ENCODE data around the gene JOSD1. TPM values are rescaled to one million over a fixed set of nuclear protein-coding genes. Genes with fewer than 3 reads are reported as not detected.

Gene JOSD1
- total and polyA plus RNA-seq, 9 of the 15 experiments (the other 6 are each of a cell fraction or from before 2014, with no cell fraction given) = 8.9 to 39.1 (median 30.4) TPM

DNA sequence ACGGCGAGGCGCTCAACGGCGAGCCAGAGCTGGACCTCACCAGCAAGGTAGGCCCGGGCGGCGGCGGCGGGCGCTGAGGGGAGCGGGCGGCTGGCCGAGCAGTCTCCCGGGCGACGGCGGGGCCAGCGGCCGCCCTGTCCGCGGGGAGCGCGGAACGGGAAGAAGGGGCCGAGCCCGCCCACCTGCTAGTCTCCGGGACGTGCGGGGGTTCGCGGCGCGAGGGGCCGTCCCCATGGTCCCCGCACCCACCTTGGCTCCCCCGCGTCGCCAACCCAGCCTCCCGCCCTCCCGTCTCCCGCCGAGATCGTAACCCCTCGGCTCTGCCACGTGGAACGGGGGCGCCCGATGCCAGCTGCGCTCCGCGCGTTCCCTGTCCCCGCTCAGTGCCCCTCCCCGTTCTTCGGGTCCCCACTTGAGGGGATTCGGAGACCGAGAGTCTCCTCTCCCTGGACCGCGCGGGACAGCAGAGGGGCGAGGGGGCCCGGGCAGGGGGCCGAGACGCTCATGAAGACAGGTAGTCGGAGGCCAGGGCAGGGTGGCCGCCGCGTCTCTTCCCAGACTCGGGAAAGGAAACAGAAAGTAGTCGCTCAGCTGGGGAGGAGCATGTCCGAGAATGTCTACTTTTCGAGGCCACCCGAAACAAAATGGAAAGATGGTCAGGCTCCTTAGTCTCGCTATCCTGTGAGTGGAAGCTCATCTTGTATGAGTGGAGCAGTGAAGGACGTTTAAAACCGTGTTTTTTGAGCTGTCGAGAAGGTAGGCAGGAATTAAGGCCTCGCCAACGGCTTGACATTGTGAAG is 5.6 kb upstream of the JOSD1 start (continued):
- TF ChIP-seq, protein P1, sequence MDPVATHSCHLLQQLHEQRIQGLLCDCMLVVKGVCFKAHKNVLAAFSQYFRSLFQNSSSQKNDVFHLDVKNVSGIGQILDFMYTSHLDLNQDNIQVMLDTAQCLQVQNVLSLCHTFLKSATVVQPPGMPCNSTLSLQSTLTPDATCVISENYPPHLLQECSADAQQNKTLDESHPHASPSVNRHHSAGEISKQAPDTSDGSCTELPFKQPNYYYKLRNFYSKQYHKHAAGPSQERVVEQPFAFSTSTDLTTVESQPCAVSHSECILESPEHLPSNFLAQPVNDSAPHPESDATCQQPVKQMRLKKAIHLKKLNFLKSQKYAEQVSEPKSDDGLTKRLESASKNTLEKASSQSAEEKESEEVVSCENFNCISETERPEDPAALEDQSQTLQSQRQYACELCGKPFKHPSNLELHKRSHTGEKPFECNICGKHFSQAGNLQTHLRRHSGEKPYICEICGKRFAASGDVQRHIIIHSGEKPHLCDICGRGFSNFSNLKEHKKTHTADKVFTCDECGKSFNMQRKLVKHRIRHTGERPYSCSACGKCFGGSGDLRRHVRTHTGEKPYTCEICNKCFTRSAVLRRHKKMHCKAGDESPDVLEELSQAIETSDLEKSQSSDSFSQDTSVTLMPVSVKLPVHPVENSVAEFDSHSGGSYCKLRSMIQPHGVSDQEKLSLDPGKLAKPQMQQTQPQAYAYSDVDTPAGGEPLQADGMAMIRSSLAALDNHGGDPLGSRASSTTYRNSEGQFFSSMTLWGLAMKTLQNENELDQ (CRISPR knock-in tag; IDR thresholded peaks at IDR 0.05; ENCODE audit: borderline replicate concordance) = no peak
- TF ChIP-seq NFXL1 (CRISPR knock-in tag; IDR thresholded peaks at IDR 0.05) (no peak), MYC (IDR thresholded peaks at IDR 0.05; ENCODE audit: low read depth, low read length) (peak; percentile 27; the same call in 1 of the 2 replicates), MYC (CRISPR knock-in tag; IDR thresholded peaks at IDR 0.05; ENCODE audit: borderline replicate concordance, low read depth) (no peak), RBFOX2 (IDR thresholded peaks at IDR 0.05; ENCODE audit: low read depth, low read length) (peak; percentile 75), C11orf30 (IDR thresholded peaks at IDR 0.05; ENCODE audit: low read depth) (no peak), SUPT5H (IDR thresholded peaks at IDR 0.05) (0 out of 2 replicates have a peak, but pooled peaks have one; percentile 11), POLR2G (IDR thresholded peaks at IDR 0.05; ENCODE audit: low read depth, low read length) (peak; percentile 57), GTF2F1 (IDR thresholded peaks at IDR 0.05; ENCODE audit: low read depth, low read length) (no peak)
- TF ChIP-seq, protein P2, sequence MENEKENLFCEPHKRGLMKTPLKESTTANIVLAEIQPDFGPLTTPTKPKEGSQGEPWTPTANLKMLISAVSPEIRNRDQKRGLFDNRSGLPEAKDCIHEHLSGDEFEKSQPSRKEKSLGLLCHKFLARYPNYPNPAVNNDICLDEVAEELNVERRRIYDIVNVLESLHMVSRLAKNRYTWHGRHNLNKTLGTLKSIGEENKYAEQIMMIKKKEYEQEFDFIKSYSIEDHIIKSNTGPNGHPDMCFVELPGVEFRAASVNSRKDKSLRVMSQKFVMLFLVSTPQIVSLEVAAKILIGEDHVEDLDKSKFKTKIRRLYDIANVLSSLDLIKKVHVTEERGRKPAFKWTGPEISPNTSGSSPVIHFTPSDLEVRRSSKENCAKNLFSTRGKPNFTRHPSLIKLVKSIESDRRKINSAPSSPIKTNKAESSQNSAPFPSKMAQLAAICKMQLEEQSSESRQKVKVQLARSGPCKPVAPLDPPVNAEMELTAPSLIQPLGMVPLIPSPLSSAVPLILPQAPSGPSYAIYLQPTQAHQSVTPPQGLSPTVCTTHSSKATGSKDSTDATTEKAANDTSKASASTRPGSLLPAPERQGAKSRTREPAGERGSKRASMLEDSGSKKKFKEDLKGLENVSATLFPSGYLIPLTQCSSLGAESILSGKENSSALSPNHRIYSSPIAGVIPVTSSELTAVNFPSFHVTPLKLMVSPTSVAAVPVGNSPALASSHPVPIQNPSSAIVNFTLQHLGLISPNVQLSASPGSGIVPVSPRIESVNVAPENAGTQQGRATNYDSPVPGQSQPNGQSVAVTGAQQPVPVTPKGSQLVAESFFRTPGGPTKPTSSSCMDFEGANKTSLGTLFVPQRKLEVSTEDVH (IDR thresholded peaks at IDR 0.05; ENCODE audit: low read depth, partially characterized antibody) = no peak
- TF ChIP-seq, protein P3, sequence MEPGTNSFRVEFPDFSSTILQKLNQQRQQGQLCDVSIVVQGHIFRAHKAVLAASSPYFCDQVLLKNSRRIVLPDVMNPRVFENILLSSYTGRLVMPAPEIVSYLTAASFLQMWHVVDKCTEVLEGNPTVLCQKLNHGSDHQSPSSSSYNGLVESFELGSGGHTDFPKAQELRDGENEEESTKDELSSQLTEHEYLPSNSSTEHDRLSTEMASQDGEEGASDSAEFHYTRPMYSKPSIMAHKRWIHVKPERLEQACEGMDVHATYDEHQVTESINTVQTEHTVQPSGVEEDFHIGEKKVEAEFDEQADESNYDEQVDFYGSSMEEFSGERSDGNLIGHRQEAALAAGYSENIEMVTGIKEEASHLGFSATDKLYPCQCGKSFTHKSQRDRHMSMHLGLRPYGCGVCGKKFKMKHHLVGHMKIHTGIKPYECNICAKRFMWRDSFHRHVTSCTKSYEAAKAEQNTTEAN (CRISPR knock-in tag; IDR thresholded peaks at IDR 0.05) = no peak
- TF ChIP-seq, protein P4, sequence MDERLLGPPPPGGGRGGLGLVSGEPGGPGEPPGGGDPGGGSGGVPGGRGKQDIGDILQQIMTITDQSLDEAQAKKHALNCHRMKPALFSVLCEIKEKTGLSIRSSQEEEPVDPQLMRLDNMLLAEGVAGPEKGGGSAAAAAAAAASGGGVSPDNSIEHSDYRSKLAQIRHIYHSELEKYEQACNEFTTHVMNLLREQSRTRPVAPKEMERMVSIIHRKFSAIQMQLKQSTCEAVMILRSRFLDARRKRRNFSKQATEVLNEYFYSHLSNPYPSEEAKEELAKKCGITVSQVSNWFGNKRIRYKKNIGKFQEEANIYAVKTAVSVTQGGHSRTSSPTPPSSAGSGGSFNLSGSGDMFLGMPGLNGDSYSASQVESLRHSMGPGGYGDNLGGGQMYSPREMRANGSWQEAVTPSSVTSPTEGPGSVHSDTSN (CRISPR knock-in tag; IDR thresholded peaks at IDR 0.05; ENCODE audit: low read depth) = no peak
- TF ChIP-seq, protein P4 (tag; conservative IDR thresholded peaks at IDR 0.05; ENCODE audit: low read depth) = no peak
- TF ChIP-seq, protein P5, sequence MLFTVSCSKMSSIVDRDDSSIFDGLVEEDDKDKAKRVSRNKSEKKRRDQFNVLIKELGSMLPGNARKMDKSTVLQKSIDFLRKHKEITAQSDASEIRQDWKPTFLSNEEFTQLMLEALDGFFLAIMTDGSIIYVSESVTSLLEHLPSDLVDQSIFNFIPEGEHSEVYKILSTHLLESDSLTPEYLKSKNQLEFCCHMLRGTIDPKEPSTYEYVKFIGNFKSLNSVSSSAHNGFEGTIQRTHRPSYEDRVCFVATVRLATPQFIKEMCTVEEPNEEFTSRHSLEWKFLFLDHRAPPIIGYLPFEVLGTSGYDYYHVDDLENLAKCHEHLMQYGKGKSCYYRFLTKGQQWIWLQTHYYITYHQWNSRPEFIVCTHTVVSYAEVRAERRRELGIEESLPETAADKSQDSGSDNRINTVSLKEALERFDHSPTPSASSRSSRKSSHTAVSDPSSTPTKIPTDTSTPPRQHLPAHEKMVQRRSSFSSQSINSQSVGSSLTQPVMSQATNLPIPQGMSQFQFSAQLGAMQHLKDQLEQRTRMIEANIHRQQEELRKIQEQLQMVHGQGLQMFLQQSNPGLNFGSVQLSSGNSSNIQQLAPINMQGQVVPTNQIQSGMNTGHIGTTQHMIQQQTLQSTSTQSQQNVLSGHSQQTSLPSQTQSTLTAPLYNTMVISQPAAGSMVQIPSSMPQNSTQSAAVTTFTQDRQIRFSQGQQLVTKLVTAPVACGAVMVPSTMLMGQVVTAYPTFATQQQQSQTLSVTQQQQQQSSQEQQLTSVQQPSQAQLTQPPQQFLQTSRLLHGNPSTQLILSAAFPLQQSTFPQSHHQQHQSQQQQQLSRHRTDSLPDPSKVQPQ (CRISPR knock-in tag; IDR thresholded peaks at IDR 0.05; ENCODE audit: borderline replicate concordance) = no peak

All from K562 (cell line).